Suppressor macrophage (primary cell): ENCODE measurements around the gene ELOVL2.

Experiments used
- DNase-seq, 4 experiments: peaks; one replicate each; pipeline ENCODE4 v3.0.0-alpha.2; 2020 to 2022

ELOVL2 gene

DNA sequence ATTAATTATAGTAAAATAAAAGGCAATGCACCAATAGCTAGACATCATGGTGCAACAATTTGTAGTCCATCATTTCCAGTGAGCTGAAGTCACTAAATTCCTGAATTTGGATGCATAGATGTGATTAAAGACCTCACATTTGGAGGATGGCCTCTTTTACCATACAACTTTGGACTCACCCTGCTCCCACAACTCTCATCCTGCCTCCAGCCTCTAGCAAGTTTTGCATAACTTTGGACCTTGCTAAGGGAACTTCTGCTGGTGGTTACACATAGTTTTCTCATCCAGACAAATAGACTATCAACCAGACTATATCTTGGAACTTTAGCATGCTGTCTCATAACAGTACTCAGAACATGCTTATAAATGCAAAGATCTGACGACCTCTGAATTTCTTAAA lies 12.8 kb upstream of the ELOVL2 start:
- no peak for DNase-seq

DNA sequence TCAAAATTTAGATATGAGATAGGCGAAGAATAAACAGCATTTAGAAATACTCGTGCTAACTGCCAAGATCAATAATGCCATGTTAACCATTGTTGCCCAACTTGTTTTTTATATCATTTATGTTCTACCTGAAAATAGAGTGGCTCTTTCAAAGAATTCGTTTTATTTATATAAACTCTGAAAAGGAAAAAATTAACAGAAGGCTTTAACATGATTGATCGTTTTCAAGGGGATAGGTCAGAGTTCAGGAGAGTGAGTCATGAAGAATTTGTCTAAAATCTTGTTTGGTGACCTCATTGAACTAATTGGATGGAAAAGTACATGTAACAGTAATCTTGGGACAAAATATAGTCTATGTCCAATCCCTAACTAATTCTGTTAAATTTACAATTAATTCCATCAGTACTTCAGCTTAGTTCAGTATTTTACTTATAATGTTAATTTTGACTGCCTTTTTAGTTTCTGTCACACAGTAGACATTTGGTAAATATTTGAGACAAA lies 11.1 kb upstream of the ELOVL2 start:
- no peak for DNase-seq

DNA sequence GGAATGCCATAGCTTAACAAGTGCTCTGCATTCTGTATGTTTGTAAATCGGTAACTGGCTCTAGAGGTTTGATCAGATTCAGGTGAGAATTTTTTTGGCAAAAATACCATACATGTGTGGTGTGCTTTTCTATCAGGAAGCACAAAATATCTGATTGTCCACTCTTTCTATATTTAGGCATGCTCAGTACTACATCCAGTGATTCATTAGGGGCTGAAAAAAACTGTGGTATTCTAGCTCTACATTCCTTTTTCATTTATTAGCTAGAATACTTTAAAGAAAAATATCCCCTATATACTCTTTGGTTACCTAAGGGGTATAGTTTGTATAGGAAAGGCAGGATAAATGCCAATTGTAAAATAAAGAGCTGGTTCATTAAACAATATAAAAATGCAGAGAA lies 10.6 kb upstream of the ELOVL2 start:
- no peak for DNase-seq

DNA sequence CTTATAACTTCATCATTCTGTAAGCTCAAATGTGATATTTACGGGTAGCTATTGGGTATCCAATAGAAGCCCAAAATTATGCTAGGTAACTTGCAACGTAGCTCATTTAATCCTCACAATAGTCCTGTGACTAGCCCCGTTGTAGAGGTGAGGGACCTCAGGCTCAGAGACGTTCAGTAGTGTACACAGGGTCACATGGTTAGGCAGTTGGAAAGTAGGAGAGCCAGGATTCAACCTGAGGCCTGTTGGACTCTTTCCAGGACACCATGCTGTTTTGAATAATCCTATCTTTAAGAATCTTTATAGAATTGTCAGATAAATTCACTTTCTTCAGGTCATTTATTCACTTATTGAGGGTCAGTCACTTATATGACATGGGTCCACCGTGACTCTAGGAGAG lies 9.2 kb upstream of the ELOVL2 start:
- DNase-seq, result no peak

DNA sequence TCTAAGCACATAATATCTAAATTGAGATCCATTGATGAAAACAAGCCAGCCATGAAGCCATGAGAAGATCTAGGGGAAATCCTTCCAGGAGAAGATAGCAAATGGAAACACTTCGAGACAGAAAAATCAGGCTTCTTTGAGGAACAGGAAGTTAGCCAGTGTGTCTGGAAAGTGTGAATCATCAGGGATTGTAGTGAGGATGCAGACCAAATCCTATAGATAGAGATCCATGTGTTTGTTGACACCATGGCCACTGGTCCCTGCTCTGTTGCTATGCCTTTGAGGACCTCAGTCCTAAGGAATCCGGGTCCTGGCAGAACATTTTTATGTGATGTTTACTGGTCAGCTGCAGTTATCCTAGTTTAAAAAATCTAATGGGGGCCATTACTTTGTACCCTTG lies 6.6 kb upstream of the ELOVL2 start:
- peak; percentile 40 to 74 (median 54) for DNase-seq

DNA sequence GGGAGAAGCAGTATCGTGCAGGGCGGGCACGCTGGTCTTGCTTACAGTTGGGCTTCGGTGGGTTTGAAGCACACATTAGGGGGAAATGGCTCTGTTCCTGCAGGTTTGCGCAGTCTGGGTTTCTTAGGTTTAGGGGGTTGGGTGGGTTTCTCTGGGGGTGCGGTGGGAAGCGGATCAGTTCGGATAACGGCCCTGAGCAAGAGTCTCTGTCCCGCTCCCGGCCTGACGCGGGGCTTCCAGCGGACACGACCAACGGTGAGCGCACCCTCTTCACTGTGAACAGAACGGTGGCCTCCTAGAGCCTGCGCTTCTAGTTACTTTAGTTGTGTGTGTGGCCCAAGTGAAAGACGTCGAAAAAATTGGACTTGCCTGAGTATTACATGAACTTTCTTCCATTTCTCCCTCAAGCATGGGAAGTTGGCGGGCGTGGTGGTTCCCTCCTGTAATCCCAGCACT lies 635 bp upstream of the ELOVL2 start:
- no peak for DNase-seq

DNA sequence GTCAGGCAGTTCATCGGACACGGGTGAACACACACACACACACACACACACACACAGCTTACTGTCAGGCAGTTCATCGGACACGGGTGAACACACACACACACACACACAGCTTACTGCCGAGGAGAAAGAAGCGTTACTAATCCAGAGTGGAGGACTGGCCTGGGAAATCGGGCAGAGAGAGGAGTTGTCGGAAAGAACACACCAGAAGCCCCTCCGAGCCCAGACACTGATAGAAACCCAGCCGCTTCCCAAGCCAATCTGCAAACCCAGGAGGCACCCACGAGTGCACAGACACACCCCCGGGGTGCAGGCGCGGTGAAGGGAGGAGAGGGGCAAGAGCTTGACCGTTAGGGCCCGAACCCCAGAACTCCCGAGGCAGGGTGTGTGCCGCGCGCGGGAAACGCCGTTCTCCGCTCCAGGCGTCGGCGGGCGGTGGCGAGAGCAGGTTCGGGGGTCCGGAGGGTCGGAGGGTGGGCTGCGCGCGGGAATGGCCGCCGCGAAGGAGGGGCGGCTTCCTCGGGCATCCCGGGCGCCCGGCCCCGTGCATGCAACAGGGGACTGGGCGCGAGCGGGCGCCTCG lies 636 bp downstream of the ELOVL2 start:
- peak in 2 of 4 experiments; percentile 8 to 15 for DNase-seq

DNA sequence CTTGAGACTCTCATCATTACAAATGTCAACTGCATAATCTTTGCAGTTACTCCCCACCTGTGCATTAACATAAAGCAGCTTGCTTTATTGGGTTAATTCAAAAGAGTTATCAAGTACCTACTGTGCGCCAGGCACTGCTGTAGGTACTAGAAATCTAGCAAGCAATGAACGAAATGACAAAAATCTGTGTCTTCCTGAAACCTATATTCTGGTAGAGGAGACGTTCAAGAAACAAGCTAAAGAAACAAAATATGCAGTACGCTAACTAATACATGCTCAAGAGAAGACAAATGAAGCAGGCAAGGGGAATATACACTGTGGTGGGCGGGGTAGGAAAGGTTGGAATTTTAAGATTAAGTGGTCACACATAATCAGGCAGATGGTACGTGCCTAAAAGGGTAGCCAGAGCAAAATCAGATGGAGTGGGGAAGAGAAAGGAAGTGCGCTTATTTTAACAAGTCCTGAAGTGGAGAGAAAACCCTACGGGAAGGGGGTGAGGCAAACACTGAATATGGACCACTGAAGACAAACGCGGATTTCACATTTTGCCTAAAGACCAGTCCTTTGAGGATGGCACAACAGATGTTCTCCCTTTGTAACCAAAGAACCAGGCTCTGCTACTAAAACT lies 1.2 kb downstream of the ELOVL2 start:
- peak in 2 of 4 experiments; percentile 3 to 8 for DNase-seq

DNA sequence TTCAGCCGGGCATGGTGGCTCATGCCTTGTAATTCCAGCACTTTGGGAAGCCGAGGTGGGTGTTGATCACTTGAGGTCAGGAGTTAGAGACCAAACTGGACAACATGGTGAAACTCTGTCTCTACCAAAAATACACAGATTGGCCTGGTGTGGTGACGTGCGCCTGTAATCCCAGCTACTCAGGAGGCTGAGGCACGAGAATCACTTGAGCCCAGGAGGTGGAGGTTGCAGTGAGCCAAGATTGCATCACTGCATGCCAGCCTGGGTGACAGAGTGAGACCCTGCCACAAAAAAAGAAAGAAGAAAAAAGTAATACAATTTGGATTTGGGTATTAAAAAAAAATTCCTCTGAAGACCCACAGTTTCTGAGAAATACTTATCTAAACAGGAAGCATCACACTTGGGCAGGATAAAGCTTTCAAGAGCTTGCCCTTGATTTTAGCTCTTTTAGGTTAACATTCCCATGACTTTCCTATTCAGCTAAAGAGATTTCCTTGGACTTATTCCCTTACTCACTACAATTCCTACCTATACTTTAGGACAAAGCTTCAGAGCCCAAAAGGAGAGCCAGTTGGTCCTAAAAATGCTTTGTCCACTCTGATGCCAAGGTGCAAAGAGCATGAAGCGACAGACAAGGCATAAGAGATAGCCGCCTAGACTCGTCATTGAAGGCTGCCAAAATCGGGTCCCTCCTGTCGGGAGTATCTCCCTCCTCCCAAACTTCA lies 1.9 kb downstream of the ELOVL2 start:
- DNase-seq, result no peak

DNA sequence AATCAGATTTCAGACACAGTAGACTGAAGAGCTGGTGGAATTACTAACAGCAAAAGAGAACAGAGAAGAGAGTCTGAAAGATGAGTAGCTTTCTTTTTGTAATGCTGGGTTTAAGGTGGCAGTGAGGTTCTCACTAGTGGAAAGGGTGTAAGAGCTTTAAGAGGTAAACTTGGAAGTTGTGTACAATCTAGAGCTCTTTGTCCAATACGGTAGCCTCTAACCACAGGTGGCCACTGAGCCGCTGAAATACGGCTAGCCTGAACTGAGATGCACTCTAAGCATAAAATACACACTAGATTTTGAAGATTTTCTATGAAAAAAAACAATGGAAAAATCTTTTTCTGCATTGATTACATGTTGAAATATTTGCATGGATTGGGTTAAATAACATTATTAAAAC lies 4.0 kb downstream of the ELOVL2 start:
- no peak for DNase-seq

DNA sequence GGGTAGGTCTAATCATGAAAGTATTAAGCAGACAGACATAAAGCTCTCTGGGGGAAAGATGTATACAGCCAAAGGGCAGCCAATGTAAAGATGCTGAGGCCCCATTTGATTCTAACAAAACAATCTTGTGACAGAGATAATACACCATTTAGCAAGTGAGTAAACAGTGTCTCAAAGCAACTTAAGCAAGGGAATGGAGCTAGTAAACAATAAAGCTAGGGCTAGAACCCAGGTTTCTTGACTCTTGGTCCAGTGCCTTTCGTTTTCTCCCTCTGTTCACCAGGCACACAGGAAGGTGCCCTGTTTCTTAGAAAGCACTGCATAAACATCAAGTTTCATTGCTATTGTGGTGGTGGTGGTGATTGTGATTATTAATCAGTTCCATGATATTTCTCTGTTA lies 5.1 kb downstream of the ELOVL2 start:
- DNase-seq, result no peak

DNA sequence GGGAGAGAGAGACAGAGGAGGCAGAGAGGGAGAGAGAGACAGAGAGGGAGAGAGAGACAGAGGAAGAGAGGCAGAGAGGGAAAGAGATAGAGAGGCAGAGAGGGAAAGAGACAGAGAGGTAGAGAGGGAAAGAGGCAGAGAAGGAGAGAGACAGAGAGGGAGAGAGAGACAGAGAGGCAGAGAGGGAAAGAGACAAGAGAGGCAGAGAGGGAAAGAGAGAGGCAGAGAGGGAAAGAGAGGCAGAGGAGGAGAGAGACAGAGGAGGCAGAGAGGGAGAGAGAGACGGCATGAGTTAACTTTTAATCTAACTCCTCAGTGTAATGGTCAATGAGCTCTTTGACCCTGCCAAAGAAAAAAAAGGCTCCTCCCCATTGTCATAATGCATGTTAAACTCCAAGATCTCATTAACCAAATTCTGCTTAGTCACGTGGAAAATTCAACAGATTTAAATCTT lies 7.1 kb downstream of the ELOVL2 start:
- no peak for DNase-seq

DNA sequence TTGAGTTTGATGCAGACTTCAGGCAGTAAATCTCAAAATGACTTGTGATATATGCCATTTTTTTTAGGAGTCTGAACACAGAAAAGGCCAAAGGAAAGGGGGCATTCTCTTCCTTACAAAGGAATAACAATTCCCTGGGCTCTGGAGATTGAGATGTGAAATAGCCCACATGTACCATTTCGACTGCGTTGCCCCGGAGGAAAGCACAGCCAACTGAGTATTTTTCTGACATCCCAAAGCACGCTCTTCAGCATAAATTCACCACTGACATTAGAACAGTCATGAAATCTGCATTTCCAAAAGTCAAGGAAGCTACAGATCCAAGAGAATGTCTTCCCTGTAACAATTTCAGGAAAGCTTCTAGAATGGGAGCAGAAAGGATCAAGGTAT lies 7.8 kb downstream of the ELOVL2 start:
- DNase-seq, result no peak

DNA sequence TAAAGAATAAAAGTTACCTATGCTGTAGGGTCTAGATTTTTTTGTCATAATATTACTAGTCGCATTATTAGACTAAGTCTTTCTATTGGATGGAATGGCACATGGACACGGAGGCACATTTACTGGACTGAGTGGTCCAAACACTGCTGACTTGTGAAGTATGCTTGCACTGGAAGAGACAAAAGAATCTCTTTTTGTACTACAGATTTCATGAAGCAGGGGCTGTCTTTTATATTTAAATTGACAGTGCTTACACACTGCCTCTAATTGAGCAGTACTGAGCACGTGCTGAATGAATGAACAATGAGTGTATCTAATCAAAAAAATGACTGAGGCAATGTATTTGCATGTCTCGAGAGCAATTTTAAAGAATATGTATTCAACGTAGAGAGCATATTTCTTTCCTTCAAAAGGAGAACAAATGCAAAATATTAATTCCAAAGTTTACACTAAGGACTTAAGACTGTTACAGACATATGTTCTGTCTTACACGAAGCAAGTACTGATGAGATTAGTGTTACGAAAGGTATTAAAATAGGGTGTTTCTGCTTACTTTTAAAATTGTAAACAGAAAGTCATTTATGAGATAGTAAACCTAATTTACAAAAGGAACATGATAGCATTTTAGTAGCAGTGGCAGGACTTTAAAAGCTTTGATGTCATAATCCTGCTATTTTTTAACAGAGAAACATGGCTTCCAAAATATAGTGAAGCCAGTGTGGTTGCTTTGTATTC lies 8.3 kb downstream of the ELOVL2 start:
- no peak for DNase-seq

DNA sequence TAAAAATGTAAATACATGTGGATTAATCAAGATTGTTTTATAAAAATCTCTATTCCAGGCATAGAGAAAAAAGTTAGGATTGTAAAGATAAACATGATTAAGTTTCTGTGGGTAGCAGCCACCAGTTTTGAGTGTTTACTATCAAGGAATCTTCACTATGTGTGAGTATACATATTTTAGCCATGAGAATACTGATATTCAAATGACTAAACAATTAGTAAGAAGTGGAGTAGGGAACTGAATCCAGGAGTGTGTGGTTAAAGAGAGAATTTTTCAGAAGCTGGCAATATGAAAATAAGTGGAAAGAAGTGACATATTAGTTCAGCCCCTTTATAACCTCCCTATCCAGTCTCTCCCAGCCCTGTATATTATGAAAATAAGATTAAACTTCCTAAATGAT lies 10.3 kb downstream of the ELOVL2 start:
- no peak for DNase-seq

DNA sequence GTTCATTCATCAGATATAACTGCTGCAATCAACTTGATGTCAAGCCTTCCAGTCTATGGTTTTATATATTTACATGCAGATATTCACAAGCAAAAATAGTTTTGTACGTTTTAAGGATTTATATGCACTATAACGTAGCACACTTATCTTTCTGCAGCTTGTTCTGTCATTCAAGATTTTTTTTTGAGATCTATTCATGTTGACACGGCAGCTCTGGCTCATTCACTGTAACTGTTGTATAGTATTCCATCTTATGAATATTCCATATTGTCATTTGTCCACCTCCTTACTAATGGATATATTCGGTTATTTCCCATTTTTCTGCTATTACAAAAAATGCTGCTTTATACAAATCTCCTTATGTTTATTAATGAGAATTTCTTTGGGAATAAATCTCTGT lies 13.2 kb downstream of the ELOVL2 start:
- DNase-seq, result no peak

DNA sequence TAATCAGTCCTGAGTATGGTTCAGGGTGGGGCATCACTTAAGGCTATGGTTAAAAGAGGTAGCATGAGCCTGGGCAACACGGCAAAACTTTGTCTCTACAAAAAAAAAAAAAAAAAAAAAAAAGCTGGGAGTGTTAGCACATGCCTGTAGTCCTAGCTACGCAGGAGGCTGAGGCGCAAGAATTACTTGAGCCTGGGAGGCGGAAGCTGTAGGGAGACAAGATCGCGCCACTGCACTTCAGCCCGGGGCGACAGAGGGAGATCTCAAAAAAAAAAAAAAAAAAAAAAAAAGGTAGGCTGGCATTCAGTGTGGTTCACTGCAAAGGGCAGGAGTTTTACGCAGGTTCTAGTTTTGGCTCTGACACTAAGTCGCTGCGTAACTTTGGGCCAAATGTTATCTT lies 15.1 kb downstream of the ELOVL2 start:
- DNase-seq, result no peak

DNA sequence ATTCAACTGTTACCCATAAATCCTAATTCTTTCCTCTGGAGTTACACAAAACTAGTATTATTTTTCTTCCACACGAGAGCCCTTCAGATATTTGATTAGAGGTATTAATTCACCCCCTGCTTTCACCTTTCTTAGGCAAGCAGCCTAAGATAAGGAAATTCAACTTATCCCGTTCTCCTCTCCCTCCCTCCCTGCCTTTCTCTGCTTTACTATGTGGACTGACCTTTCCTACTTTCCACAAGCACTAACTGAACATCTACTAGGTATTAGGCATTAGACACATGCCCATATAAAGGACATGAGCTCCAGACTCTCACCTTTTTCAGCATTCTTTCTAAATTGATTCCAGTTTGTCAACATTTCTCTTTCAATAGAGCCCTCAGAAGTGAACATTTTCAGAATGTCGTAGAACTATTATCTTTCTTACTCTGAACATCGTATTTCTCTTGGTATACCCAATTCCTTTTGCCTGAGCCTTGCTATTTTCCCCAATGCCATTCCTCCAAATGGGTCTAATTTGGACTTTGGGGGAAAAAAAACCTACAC lies 16.5 kb downstream of the ELOVL2 start:
- DNase-seq, result no peak

DNA sequence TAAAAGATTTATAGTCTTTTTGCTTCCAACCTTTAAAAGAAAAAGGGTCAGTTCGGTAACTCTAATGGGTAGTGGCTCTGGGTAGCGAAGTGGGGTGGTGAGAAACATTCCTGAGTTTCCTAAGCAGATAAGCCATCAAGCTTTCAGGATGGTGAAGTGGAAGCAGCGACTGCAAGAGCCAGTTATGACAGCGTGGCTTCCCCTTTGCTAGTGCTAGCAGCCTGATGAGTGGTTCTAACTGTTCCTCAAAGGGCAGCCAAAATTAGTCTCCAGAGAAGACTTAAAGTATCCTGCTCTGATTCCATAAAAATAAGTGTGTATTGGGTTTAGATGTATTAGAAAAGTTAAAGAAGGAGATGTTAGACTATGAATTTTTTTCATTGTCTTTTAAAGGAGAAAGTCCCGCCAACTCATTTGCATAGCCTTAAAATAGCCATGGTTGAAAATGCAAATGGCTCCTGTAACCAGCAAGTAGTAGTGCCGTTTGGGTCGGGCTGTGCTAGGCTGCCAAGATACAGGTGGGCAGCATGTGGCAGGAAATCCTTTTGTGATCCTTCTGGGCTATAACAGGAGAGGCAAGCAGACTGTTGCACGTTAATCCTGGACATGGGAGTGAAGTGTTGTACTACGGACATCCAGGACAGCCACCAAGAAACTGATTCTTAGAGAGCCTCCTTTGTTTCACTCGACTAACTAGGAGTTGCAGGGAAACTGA lies 18.0 kb downstream of the ELOVL2 start:
- peak in 2 of 4 experiments; percentile 23 for DNase-seq

DNA sequence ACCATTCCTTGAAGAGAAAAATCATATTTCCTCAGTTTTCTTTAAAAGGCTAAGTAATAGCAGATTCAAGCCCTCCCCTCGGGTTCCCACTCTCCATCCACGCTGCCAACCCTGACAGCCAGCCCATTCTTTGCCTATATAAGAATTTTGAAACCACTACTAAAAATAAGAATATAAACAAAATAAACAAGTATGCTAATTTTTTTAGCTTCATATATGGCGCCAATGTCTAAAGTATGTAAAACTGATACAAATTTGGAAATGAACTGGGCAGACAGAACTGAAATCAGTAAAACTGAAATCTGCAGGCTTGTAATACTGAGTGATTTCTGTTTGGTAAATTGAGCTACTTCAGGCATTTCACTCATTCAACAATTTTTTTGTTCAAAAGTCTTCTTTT lies 19.0 kb downstream of the ELOVL2 start:
- no peak for DNase-seq

DNA sequence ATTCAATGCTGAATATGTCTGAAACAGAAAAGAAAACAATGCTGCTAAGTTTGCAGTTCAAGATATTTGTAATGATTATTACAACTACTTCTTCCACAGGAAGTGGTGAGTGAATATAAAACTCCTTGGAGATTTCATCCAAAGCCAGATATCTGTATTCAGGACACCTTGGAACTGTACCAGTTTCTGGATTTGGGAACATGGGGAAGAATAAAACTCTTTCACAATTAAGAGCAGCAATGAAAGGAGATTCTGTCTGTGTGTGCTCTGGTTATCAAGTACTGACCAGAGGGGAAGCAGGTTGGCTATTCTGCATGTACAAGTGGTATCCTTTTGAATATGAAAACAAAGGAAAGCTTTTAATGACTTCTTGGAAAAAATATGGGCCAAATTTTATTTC lies 21.1 kb downstream of the ELOVL2 start:
- no peak for DNase-seq

DNA sequence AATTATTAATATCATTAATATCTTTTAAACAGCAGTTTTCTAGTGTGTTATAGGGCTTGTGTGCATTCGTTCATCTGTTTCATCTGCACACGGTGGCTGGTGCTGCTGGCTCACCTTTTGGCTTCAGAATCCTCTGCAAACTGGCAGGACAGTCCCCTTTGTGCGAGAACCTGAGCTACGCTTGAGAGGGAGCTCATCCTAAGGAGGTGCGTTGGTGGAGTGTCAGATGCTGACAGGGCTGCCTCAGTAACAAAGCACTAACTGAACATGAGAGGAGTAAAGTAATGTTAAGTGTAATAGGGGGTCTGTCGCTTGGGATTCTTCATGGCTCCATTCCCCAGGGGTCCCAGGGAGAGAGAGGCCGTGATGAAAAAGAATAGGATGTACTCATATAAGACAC lies 22.4 kb downstream of the ELOVL2 start:
- DNase-seq, result no peak
